Astrocyte of the spinal cord (primary cell): ENCODE measurements around the gene PYGL.

Experiments
- DNase-seq: peaks from one replicate; pipeline ENCODE4 v3.0.0; 2011; ENCODE audit warnings: low read depth, low spot score
- H3K4me3 ChIP-seq: 2 replicates; pipeline ENCODE4 v1.5.1; 2011; ENCODE audit warnings: low read depth, mild to moderate bottlenecking, low read length, moderate library complexity
- CTCF ChIP-seq: IDR thresholded peaks from 2 replicates; pipeline ENCODE4 v1.5.1; 2012; ENCODE audit warnings: low read depth, mild to moderate bottlenecking, low read length, inconsistent platforms
- in situ Hi-C: cut with HindIII; loops from 2 replicates; pipeline ENCODE4 v1.10.0; 2017; ENCODE audit warnings: low sequenced_read_pairs

The PYGL gene

GRCh38 chr14:50978529-50978871, 34.2 kb upstream of the PYGL start:
- H3K4me3 ChIP-seq: no peak overlapping the region
- no peak for DNase-seq
- TF ChIP-seq CTCF: no peak
- in situ Hi-C loops: no loop called here

- H3K4me3 ChIP-seq: no peak overlapping the region
- in situ Hi-C loops: no loop called here
- no peak for TF ChIP-seq CTCF
- no peak for DNase-seq
Measured at GRCh38 chr14:50977863-50978528, 33.7 kb upstream of the PYGL start.

- H3K4me3 ChIP-seq: no peak overlapping the region
- no peak for DNase-seq
- no peak for TF ChIP-seq CTCF
- in situ Hi-C loops: no loop called here
Measured at GRCh38 chr14:50974118-50974517, 29.8 kb upstream of the PYGL start.

GRCh38 chr14:50972734-50973133, 28.5 kb upstream of the PYGL start:
- no peak for TF ChIP-seq CTCF
- DNase-seq: no peak
- no peak overlapping the region for H3K4me3 ChIP-seq
- in situ Hi-C loops: no loop called here

GRCh38 chr14:50970886-50971781, 26.9 kb upstream of the PYGL start:
- H3K4me3 ChIP-seq: no peak overlapping the region
- no peak for TF ChIP-seq CTCF
- no peak for DNase-seq
- in situ Hi-C loops: no loop called here

- H3K4me3 ChIP-seq: no peak overlapping the region
- DNase-seq: no peak
- no peak for TF ChIP-seq CTCF
- in situ Hi-C loops: no loop called here
Measured at GRCh38 chr14:50967790-50968189, 23.5 kb upstream of the PYGL start.
